AG09309 (cell line): Measurements from ENCODE around the gene RBM22.

Experiments
- DNase-seq: peaks from one replicate; pipeline ENCODE4 v3.0.0-alpha.2; 2010; ENCODE audit warnings: low read depth
- H3K4me3 ChIP-seq: 2 replicates; pipeline ENCODE4 v1.5.1; 2011; ENCODE audit warnings: mild to moderate bottlenecking, low read depth, low read length, moderate library complexity; ENCODE audit not compliant: control insufficient read depth
- TF ChIP-seq, protein P1 (sequence below): IDR thresholded peaks from 2 replicates; pipeline ENCODE4 v1.5.1; 2011; ENCODE audit warnings: mild to moderate bottlenecking, low read depth, low read length, inconsistent platforms; ENCODE audit not compliant: insufficient read depth, control insufficient read depth; ENCODE audit errors: missing control alignments

RBM22 gene

GRCh38 chr5:150658699-150659265 is 42.1 kb downstream of the RBM22 start:
- TF ChIP-seq, protein P1, sequence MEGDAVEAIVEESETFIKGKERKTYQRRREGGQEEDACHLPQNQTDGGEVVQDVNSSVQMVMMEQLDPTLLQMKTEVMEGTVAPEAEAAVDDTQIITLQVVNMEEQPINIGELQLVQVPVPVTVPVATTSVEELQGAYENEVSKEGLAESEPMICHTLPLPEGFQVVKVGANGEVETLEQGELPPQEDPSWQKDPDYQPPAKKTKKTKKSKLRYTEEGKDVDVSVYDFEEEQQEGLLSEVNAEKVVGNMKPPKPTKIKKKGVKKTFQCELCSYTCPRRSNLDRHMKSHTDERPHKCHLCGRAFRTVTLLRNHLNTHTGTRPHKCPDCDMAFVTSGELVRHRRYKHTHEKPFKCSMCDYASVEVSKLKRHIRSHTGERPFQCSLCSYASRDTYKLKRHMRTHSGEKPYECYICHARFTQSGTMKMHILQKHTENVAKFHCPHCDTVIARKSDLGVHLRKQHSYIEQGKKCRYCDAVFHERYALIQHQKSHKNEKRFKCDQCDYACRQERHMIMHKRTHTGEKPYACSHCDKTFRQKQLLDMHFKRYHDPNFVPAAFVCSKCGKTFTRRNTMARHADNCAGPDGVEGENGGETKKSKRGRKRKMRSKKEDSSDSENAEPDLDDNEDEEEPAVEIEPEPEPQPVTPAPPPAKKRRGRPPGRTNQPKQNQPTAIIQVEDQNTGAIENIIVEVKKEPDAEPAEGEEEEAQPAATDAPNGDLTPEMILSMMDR, result no peak
- H3K4me3 ChIP-seq, result no peak overlapping the region

DNA sequence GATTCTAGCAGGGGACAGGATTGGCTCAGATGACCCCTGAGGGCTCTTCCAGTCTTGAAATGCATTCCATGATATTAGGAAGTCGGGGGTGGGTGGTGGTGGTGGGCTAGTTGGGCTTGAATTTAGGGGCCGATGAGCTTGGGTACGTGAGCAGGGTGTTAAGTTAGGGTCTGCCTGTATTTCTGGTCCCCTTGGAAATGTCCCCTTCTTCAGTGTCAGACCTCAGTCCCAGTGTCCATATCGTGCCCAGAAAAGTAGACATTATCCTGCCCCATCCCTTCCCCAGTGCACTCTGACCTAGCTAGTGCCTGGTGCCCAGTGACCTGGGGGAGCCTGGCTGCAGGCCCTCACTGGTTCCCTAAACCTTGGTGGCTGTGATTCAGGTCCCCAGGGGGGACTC is 42.7 kb downstream of the RBM22 start:
- H3K4me3 ChIP-seq, result no peak overlapping the region
- DNase-seq, result no peak
- TF ChIP-seq, protein P1, result no peak

More at GRCh38 chr5:150658699-150659265, 42.1 kb downstream of the RBM22 start:
- no peak for DNase-seq

DNA sequence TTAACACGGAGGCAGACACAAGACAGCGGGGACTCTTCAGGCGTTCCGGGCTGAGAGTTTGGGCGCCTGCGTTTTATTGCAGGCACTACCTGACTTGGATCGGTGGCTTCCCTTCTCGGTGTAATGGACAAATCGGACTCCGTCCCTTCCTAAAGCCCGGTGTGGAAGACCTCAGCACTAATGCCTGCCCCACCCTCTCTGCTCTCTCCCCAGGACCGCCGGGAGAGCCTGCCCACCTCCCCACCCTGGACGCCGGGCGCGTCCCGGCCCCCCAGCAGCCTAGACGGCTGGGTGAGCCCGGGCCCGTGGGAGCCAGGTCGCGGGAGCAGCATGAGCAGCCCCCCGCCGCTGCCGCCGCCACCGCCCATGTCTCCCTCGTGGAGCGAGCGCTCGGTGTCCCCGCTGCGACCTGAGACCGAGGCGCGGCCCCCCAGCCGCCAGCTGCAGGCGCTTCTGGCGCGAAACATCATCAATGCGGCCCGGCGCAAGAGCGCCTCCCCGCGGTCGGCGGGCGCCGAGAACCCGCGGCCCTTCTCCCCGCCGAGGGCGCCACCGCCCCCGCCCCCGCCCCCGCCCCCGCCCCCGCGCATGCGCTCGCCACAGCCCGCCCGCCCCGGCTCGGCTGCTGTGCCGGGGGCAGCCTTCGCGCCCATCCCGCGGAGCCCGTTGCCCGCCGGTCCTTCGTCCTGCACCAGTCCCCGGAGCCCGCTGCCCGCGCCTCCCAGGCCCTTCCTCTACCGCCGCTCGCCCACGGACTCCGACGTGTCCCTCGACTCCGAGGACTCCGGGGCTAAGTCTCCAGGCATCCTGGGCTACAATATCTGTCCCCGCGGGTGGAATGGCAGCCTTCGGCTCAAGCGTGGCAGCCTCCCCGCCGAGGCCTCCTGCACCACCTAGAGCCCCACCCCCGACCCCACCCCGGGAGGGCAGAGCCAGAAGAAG is 44.4 kb downstream of the RBM22 start:
- TF ChIP-seq, protein P1, result peak; percentile 51
- no peak for DNase-seq
- H3K4me3 ChIP-seq, result peak overlapping the region; percentile 54

GRCh38 chr5:150655221-150655620 is 45.6 kb downstream of the RBM22 start:
- no peak for DNase-seq
- TF ChIP-seq, protein P1, result no peak
- H3K4me3 ChIP-seq, result no peak overlapping the region

DNA sequence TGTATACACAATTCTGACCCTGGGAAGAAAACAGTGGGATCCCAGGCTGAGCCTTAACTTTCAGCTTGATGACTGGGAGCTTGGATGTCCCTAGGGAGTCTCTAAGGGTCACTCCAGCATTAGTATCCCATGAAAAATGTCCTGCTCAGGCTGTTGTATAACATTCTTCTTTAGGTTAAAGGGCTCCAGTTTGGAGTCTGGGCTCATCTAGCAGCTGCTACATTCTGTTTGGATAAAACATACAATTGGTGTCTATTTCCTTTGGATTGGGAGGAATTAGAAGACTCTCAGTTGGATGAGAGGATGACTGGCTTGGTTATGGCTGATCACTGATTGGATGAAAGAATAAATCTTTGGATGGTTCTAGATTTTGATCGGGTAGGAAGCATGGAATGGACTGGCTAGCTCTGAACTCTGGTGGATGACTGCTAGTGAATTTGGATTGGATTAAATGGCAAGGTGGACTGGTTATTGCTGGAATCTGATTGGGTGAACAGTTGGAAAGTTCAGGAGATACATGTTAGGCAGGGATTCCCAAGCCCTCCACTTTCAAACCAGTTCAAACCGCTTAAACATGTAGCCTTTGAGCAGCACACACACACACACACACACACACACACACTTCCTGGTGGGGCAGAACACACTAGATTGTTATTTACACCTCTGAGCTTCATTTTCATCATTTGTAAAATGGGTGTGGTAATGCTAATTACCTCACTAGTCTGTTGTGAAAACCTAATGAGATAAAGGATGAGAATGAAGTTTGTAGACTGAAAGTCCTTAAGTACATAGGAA is 46.9 kb downstream of the RBM22 start:
- TF ChIP-seq, protein P1, result no peak
- no peak for DNase-seq
- no peak overlapping the region for H3K4me3 ChIP-seq

DNA sequence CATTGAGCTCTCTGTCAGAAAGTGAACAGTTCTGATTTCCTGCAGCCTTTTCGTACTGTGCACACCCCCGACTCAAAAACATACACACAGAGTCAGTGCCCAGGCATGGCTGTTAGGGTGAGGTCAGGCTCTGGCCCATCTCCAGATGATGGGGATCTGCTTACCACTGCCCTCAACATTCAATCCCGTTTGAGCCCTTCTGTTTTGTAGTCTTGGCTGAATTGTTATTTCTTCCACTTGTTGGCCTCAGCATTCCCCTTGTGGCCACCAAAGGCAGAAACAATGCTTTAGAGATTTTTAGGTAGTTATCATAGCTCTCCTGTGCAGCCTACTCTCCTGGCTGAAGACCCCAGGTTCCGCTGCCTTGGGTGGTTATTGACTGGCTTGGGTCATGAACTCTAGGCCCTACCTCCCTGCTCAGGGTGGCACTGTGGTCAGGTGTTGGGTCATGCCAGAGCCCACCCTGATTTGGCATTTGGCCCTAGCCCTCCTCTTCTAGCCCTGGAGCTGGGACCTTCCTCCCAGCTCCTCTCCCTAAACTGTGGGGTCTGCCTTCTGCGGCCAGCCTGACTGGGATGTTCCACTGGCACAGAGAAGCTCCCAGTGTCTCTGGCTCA is 47.6 kb downstream of the RBM22 start:
- DNase-seq, result no peak
- TF ChIP-seq, protein P1, result peak; percentile 51
- H3K4me3 ChIP-seq, result no peak overlapping the region
